Spleen (tissue), 7 donors: ENCODE results near the gene ING2.

Experiments
- POLR2A ChIP-seq, 3 donors: fragments of 450-650 bp; IDR thresholded peaks; one replicate each; pipeline ENCODE4 v1.5.1; 2017; ENCODE audit warnings: antibody characterized with exemption in 3 of 3, mild to moderate bottlenecking in 1 of 3
- TF ChIP-seq, protein P1 (sequence below), 11 experiments: fragments of 200-600 bp in 7 of 11; fragments of 450-650 bp in 4 of 11; sonication (generic) in 4 of 11; IDR thresholded peaks in 8 of 11; conservative IDR thresholded peaks in 3 of 11; 1 replicate in 7 of 11; 2 replicates in 4 of 11; pipeline versions ENCODE4 v1.4.0 to v1.8.0; 2016 to 2021; ENCODE audit warnings: antibody characterized with exemption in 11 of 11, inconsistent platforms in 4 of 11, mild to moderate bottlenecking in 1 of 11
- donor health status: DM: no; HTN: no; CAD: no; lungs with moderate emphysema.
- donor health status: DM: no; HTN: no; CAD: no.
- donor health status: DM: no; HTN: no; CAD: no.

DNA sequence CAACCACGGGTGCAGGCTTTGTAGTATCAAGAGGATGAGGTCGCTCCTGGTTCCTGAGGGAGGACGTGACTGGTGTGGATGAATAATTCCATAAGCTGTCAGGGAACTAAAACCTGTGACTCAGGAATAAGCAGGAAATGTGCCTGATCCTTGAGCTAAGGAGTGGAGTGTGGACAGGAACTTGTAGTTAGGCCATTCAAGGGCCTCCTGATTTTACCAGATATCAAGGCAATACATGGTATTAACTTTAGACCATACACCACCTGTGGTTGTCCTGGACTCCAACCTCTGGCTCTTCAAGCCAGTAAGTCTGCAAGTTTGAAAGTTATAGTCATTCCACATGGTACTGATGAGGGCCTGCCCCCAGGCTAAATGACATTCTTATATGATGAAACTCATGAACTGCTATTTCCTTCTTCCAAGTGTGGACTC lies 12.1 kb upstream of the ING2 start:
- no peak for TF ChIP-seq POLR2A (IDR thresholded peaks at IDR 0.05)
- TF ChIP-seq, protein P1, sequence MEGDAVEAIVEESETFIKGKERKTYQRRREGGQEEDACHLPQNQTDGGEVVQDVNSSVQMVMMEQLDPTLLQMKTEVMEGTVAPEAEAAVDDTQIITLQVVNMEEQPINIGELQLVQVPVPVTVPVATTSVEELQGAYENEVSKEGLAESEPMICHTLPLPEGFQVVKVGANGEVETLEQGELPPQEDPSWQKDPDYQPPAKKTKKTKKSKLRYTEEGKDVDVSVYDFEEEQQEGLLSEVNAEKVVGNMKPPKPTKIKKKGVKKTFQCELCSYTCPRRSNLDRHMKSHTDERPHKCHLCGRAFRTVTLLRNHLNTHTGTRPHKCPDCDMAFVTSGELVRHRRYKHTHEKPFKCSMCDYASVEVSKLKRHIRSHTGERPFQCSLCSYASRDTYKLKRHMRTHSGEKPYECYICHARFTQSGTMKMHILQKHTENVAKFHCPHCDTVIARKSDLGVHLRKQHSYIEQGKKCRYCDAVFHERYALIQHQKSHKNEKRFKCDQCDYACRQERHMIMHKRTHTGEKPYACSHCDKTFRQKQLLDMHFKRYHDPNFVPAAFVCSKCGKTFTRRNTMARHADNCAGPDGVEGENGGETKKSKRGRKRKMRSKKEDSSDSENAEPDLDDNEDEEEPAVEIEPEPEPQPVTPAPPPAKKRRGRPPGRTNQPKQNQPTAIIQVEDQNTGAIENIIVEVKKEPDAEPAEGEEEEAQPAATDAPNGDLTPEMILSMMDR (IDR thresholded peaks at IDR 0.05 in 8 of 11, conservative IDR thresholded peaks at IDR 0.05 in 3 of 11): no peak
